ENCODE measurements around the gene RILPL1.

- TF ChIP-seq EGR1 (IDR thresholded peaks at IDR 0.05), result no peak
- TF ChIP-seq MAX (IDR thresholded peaks at IDR 0.05), result no peak
- TF ChIP-seq NFIC (IDR thresholded peaks at IDR 0.05), result no peak
- no peak for TF ChIP-seq TAF1 (IDR thresholded peaks at IDR 0.05; ENCODE audit: low read depth)
- TF ChIP-seq ZBTB7A (IDR thresholded peaks at IDR 0.05; ENCODE audit: low read depth), result no peak
- TF ChIP-seq TEAD4 (IDR thresholded peaks at IDR 0.05), result no peak
- no peak for TF ChIP-seq EP300 (IDR thresholded peaks at IDR 0.05; ENCODE audit: borderline replicate concordance)
- no peak for TF ChIP-seq FOXM1 (IDR thresholded peaks at IDR 0.05; ENCODE audit: borderline replicate concordance, low read depth)
- TF ChIP-seq, protein P1, sequence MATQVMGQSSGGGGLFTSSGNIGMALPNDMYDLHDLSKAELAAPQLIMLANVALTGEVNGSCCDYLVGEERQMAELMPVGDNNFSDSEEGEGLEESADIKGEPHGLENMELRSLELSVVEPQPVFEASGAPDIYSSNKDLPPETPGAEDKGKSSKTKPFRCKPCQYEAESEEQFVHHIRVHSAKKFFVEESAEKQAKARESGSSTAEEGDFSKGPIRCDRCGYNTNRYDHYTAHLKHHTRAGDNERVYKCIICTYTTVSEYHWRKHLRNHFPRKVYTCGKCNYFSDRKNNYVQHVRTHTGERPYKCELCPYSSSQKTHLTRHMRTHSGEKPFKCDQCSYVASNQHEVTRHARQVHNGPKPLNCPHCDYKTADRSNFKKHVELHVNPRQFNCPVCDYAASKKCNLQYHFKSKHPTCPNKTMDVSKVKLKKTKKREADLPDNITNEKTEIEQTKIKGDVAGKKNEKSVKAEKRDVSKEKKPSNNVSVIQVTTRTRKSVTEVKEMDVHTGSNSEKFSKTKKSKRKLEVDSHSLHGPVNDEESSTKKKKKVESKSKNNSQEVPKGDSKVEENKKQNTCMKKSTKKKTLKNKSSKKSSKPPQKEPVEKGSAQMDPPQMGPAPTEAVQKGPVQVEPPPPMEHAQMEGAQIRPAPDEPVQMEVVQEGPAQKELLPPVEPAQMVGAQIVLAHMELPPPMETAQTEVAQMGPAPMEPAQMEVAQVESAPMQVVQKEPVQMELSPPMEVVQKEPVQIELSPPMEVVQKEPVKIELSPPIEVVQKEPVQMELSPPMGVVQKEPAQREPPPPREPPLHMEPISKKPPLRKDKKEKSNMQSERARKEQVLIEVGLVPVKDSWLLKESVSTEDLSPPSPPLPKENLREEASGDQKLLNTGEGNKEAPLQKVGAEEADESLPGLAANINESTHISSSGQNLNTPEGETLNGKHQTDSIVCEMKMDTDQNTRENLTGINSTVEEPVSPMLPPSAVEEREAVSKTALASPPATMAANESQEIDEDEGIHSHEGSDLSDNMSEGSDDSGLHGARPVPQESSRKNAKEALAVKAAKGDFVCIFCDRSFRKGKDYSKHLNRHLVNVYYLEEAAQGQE (IDR thresholded peaks at IDR 0.05; ENCODE audit: low read depth), result no peak
- no peak for TF ChIP-seq CREB1 (IDR thresholded peaks at IDR 0.05; ENCODE audit: low read depth)
- TF ChIP-seq, protein P2, sequence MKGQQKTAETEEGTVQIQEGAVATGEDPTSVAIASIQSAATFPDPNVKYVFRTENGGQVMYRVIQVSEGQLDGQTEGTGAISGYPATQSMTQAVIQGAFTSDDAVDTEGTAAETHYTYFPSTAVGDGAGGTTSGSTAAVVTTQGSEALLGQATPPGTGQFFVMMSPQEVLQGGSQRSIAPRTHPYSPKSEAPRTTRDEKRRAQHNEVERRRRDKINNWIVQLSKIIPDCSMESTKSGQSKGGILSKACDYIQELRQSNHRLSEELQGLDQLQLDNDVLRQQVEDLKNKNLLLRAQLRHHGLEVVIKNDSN (IDR thresholded peaks at IDR 0.05), result no peak
- no peak for TF ChIP-seq YY1 (IDR thresholded peaks at IDR 0.05; ENCODE audit: low read depth)
Measured at GRCh38 chr12:123491481-123491880, 42.0 kb downstream of the RILPL1 start.
